Fibroblast of lung (primary cell): Measurements from ENCODE around the gene NCBP3.

ENCODE experiments used
- CTCF ChIP-seq, 2 donors: IDR thresholded peaks in 1 of 2; conservative IDR thresholded peaks in 1 of 2; 1 replicate in 1 of 2; 2 replicates in 1 of 2; pipeline ENCODE4 v1.5.1; 2011 to 2012; ENCODE audit warnings: low read length in 2 of 2, control low read depth in 1 of 2, inconsistent platforms in 1 of 2, low read depth in 1 of 2, mild to moderate bottlenecking in 1 of 2
- EZH2 ChIP-seq: IDR thresholded peaks from 2 replicates; pipeline ENCODE4 v1.5.1; 2012; ENCODE audit warnings: low read length, control low read depth, mild to moderate bottlenecking; ENCODE audit errors: missing control alignments

DNA sequence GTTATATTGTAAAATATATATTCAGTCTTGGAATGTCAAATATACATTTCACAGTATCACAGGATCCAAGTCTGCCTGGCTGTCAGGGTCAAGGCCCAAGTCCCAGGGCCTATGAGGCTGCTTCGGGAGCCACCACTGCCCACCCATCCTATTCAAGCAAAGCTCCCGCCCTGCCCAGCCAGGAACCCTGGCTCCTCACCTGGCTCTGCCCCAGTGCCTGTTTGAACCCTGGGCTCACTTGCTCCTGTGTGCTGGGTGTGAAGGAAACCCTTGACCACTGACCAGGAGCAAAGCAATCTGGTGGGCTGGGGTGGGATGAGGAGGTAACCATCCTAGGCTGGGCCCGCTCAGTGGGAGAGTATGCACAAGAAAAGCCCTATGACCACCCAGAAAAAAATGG lies 72.1 kb downstream of the NCBP3 start:
- TF ChIP-seq CTCF (conservative IDR thresholded peaks at IDR 0.05 in 1 of 2, IDR thresholded peaks at IDR 0.05 in 1 of 2; ENCODE audit: low read depth in 1 of 2, low read length in 2 of 2) (no peak), EZH2 (no peak)
